ENCODE results near the gene SLC19A1.

Gene SLC19A1

DNA sequence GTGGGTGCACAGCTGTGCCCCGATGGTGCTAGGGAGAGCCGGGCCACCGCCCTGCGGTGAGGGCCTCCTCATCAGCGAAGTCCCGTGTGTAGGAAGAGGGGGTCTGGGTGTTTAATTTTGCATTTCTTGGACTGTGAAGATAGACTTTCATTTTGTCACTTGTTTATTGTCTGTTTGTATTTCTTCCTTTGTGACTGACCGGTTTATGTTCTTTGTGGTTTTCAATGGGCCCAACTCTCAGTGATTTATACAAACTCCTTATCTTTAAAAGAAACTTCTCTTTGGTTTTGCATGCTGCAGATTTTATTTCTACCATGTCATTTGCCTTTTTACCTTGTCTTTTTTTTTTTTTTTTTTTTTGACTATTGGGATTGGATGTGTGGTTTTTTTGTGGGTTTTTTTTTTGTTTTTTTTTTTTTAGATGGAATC, 72.1 kb downstream of the SLC19A1 start:
- DNase-seq, result no peak

DNA sequence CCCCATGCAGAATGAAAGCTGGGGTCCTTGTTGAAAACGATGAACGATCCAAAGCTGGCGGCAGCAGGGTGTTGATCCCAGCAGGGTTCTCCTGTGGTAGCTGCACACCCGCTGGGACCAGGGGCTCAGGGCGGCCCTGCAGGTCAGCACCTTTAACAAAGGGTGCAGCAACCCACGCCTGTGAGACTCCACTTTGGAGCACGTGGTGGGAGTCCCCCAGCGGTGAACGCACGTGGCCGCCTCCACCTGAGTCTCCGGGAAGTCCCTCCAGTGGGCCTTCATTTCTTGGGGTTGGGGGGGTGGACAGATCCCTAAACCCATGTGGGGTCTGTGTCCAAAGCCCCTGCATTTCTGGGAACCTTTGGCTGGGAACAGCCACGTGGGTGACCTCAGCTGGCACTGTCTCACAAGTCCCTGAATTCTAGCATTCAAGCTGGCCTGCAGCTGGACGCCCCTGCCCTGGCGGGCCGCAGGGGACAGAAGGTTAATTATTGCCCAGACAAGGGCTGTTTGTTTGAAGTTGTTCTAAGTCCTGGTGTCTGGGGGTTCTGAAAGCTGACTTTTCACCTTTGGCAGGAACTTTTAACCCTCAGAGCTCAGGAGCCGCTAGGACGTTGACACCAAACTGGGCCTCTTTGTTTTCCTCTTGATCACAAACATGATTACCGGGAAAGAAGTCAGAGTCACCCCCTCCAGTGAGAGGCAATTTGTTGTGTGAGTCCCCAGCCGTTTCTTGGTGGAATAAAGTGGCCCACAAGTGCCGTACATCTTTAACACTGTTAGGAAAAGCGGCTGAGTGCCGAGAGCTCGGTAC, 72.8 kb downstream of the SLC19A1 start:
- DNase-seq, result peak in 31 of 51 donors; percentile 12 to 81 (median 48)

DNA sequence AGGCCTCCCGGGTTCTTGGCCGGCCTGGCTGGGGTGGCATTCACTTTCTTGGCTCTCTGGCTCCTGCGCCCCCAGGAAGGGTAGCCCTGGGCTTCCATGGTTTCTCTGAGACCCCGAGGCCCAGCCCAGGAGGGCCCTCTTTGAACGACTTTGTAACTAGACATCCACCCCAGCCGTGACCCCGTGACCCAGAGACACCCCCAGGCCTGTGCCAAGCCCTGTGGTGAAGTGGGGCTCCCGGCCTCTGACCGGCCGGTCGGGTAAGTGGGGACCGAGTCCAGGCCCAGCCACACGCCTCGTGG, 73.3 kb downstream of the SLC19A1 start:
- no peak for DNase-seq

GRCh38 chr21:45468051-45468970, 73.9 kb downstream of the SLC19A1 start:
- DNase-seq, result no peak

GRCh38 chr21:45467221-45467779, 74.9 kb downstream of the SLC19A1 start:
- DNase-seq, result no peak

DNA sequence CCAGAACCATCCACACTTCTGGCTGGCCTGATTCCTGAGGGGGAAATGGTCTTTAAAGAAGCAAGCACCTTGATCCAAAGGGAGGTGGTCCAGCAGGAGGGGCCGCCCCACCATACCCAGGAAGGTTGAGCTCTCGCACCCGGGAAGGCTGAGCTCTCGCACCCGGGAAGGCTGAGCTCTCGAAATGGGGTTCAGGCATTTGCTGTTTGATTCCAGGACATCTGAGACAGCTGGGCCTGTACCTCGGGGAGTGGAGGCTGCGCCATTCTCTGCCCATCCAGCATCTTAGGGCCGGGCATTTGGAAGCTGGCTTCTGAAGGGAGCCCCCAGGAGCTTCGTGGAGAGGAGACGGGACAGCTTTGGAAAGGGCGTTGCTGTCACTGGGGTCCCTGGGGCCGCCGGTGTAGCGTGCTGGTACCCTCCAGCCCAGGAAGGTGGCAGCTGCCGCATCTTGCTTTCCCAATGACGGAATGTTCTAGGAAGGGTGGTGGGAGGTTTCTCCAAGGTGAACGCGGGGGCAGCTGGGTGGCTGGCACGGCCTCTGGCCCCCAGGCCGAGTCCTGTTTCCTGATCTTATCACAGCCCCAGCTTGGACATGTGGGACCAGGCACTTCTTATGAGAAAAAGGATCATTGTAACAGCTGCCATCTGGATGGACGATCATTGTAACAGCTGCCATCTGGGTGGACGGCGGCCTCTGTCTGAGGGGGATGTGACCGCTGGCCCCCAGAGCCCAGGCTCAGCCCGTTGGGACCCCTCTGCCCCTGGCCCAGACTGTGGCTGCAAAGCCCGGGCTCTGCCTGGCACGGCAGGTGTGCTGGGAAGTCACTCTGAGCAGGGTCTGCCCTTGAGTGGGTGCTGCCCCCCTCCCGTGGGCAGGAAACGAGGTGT, 75.7 kb downstream of the SLC19A1 start:
- DNase-seq, result peak in 1 of 51 donors; percentile 36

GRCh38 chr21:45465611-45466329, 76.5 kb downstream of the SLC19A1 start:
- no peak for DNase-seq

DNA sequence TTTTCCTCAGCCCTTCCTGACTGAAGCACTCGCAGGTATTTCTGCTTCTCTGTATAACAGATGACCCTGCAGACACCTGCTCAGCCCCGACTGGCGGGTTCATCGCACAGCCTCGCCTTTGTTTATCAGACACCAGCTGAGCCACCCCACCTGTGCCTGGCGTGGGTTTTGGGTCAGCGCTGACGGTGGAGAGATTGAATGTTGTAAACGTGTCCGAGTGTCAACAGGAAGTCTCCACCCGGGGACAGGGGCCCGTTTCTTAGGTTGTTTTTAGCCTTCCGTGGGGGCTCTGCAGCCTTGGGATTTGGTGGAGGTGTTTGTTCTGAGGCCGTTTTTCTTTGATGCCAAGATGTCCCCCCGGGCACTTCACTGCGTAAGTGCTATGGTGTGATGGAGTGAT, 77.1 kb downstream of the SLC19A1 start:
- DNase-seq, result no peak

DNA sequence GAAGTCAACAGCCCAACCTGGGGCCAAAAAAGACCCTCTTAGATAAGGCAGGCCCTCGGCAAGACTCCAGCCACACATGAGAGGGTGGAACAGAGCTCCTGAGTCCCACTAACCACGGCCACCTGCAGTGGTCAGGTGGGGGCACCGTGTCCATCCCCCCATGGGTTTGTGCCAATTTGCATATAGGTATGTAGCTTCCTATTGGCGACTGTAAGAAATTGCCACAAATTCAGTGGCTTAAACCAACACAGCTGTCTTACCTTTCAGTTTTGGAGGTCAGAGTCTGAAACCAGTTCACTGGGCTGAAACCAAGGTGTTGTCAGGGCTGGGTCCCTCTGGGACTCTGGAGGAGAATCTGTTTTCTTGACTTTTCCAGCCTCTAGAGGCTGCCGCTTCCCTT, 77.9 kb downstream of the SLC19A1 start:
- no peak for DNase-seq

- DNase-seq, result no peak
Observed at GRCh38 chr21:45463871-45464270, 78.4 kb downstream of the SLC19A1 start.

DNA sequence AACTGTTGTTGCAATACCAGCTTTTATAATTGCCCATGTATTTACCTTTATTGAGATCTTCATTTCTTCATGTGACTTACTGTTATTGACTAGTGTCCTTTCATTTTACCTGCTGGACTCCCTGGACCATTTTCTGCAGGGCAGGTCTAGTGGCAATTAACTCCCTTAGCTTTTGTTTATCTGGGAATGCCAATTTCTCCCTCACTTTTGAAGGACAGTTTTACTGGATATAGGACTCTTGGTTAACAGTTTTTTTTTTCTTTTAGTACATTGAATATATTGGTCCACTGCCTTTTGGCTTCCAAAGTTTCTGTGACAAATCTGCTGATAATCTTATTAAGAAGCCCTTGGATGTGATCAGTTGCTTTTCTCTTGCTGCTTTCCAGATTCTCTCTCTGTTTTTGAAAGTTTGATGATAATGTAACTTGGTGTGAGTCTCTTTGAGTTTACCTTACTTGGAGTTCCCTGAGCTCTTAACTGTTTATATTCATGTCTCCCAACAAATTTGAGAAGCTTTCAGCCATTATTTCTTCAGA, 80.4 kb downstream of the SLC19A1 start:
- DNase-seq, result no peak

GRCh38 chr21:45461369-45461750, 80.9 kb downstream of the SLC19A1 start:
- no peak for DNase-seq

- no peak for DNase-seq
Observed at GRCh38 chr21:45460611-45461368, 81.5 kb downstream of the SLC19A1 start.

DNA sequence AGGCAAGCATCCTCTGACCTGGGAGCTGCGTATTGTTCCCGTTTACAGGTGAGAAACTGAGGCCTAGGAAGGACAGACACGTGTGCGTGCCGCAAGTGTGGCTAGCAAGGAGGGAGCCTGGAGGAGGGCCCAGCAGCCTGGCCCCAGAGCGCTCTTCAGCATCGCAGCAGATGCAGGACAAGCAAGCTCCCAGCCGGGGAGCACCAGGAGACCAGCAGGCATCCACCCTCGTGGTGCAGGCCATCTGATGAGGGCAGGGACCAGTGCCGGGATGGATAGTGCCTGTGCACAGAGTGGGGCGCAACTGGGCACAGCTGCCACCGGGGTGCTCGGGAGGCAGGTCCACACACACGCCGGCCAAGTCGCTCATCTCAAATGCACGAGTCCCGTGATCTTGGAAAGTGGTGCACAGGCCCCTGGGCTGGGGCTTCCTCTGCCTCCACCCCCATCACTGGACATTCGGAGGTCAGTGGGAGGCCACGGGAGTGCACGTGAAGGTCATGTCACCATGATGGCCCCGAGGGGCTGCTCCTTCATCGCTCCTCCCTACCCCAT, 82.2 kb downstream of the SLC19A1 start:
- no peak for DNase-seq

DNA sequence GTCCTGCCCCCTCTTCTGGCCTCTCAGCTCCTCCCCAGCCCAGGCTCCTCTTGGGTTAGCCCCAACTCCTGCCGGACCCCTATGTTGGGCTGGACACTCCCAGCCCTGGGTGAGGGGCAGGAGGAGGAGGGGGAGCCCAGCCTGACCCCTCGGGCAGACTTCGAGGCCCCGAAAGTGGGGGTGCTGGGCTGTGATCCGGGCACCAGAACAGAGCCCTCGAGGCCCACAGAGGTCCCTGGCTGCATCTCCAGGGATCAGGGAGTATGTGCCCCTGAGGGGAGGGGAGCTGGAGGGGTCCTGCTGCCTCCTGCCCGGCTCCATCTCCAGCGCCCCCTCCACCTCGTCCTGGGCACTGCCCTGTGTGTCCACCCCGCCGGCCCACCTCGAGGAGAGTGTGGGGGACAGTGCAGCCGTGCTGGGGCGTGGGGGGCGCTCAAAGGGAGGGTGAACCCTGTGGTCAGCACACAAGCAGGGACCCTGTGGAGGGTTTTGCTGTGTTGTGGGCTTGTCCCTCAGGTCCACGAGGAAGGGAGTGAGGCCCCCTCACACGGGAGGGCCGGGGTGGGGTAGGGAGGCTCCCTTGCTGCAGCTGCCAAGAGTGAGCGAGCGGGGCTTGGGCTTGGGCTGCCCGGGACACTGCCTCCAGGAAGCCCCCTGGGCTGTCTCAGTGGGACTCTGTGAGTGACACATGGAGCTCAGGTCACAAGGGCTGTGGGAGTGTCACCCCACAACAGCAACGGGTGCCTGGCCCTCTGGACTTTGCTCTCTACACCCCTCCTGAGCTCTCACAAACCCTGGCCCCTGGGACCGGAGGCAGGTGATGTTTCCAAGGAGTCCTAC, 82.8 kb downstream of the SLC19A1 start:
- DNase-seq, result no peak

DNA sequence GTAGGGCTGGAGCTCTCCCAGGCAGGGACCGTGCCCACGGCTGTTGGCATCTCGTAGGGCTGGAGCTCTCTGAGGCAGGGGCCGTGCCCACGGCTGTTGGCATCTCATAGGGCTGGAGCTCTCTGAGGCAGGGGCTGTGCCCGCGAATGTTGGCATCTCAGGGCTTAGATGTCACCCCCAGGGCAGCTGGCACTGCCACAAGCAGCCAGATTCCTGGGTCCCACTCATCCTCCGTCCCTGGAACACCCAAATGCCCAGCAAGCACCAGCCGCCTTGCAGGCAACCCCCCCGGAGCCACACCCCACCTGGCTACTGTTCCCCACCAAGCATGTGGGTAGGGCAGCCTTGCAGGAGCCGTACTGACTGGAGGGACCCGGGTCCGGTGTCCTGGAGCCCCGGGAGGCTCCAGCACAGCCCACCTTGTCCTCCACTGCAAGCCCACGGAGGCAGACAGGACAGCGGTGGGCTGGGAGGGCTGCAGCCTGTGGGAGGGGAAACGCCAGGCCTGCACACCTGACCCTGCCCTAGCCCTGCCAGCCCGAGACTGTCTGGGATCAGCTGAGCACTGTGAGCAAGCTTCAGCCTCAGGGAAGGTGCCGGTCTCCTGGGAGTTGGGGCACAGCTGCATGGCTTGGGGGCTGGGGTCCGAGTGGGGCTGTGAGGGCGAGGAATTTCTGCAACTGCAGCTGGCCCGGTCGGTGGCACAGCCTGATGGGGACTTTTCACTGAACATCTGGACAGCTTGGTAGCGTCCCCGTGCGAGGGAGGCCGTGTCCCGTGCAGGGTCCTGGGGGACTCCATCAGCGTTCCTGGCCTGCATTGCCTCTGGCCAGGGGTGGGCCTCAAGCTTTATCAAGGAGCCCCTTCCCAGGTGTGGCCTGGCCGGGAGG, 83.7 kb downstream of the SLC19A1 start:
- no peak for DNase-seq

GRCh38 chr21:45457832-45458172, 84.4 kb downstream of the SLC19A1 start:
- DNase-seq, result no peak
